DOHH2 (cell line): ENCODE measurements around the gene ALB.

ENCODE experiments used
- H3F3A ChIP-seq: fragments of 200-600 bp; sonication (generic), shearing (Covaris generic); 2 replicates; pipeline ENCODE4 v1.6.0; 2016; ENCODE audit warnings: antibody characterized with exemption, mild to moderate bottlenecking; ENCODE audit not compliant: control insufficient read depth, insufficient read depth
- H3K27ac ChIP-seq: fragments of 200-600 bp; sonication (generic); 2 replicates; pipeline ENCODE4 v1.5.1; 2014; ENCODE audit warnings: low read depth, mild to moderate bottlenecking, low read length, moderate library complexity
- H3K27me3 ChIP-seq: fragments of 200-600 bp; sonication (generic); 2 replicates; pipeline ENCODE4 v1.6.1; 2014; ENCODE audit warnings: mild to moderate bottlenecking, low read length, mixed read lengths; ENCODE audit not compliant: control insufficient read depth
- H3K36me3 ChIP-seq: fragments of 200-600 bp; sonication (generic); 2 replicates; pipeline ENCODE4 v1.6.1; 2014; ENCODE audit warnings: mild to moderate bottlenecking, low read length, moderate library complexity, mixed read lengths; ENCODE audit not compliant: control insufficient read depth
- H3K4me1 ChIP-seq: fragments of 200-600 bp; sonication (generic); 2 replicates; pipeline ENCODE4 v1.6.1; 2014; ENCODE audit warnings: mild to moderate bottlenecking, low read length, mixed read lengths; ENCODE audit not compliant: control insufficient read depth
- H3K4me2 ChIP-seq: fragments of 200-600 bp; sonication (generic); 2 replicates; pipeline ENCODE4 v1.6.0; 2014; ENCODE audit warnings: mild to moderate bottlenecking, low read length, moderate library complexity
- H3K4me3 ChIP-seq: fragments of 200-600 bp; sonication (generic); 2 replicates; pipeline ENCODE4 v1.5.1; 2014; ENCODE audit warnings: mild to moderate bottlenecking, low read length, mixed read lengths
- H3K79me2 ChIP-seq: fragments of 200-600 bp; sonication (generic); 2 replicates; pipeline ENCODE4 v1.6.1; 2014; ENCODE audit warnings: mild to moderate bottlenecking, low read length, mixed read lengths; ENCODE audit not compliant: control insufficient read depth
- H3K9me2 ChIP-seq: fragments of 200-600 bp; sonication (generic); replicated peaks from 2 replicates; pipeline ENCODE4 v1.6.1; 2014; ENCODE audit warnings: mild to moderate bottlenecking, low read length, mixed read lengths; ENCODE audit not compliant: control insufficient read depth
- H3K9me3 ChIP-seq: fragments of 200-600 bp; sonication (generic); 2 replicates; pipeline ENCODE4 v1.6.1; 2014; ENCODE audit warnings: antibody characterized with exemption, low read length, mixed read lengths; ENCODE audit not compliant: control insufficient read depth, insufficient read depth
- H4K20me1 ChIP-seq: fragments of 200-600 bp; sonication (generic); 2 replicates; pipeline ENCODE4 v1.6.0; 2014; ENCODE audit warnings: low read depth, mild to moderate bottlenecking, antibody characterized with exemption, low read length, moderate library complexity; ENCODE audit not compliant: control insufficient read depth, insufficient read depth
- CTCF ChIP-seq: fragments of 200-600 bp; sonication (generic); IDR thresholded peaks from one replicate; pipeline ENCODE4 v1.5.1; 2014; ENCODE audit warnings: antibody characterized with exemption, mild to moderate bottlenecking, low read depth, low read length; ENCODE audit not compliant: poor library complexity, severe bottlenecking
- EZH2phosphoT487 ChIP-seq: fragments of 200-600 bp; sonication (generic); IDR thresholded peaks from 2 replicates; pipeline ENCODE4 v1.6.1; 2017; ENCODE audit warnings: borderline replicate concordance, mild to moderate bottlenecking, antibody characterized with exemption, low read length, moderate library complexity, mixed read lengths

The ALB gene

DNA sequence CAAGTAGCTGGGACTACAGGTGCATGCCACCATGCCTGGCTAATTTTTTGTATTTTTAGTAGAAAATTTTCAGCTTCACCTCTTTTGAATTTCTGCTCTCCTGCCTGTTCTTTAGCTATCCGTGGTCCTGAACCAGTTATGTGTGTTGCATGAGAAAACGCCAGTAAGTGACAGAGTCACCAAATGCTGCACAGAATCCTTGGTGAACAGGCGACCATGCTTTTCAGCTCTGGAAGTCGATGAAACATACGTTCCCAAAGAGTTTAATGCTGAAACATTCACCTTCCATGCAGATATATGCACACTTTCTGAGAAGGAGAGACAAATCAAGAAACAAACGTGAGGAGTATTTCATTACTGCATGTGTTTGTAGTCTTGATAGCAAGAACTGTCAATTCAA lies 13.9 kb downstream of the ALB start:
- no peaks in the 10 kb centered on the region for H3K4me1 ChIP-seq
- H3K4me3 ChIP-seq: no peak overlapping the region
- H3K4me2 ChIP-seq: no peak overlapping the region
- no peaks in the 10 kb centered on the region for H3K9me3 ChIP-seq
- H3K27ac ChIP-seq: no peak overlapping the region
- H3K27me3 ChIP-seq: no peaks in the 10 kb centered on the region
- no peaks in the 10 kb centered on the region for H3K79me2 ChIP-seq
- TF ChIP-seq EZH2phosphoT487 (no peak), CTCF (no peak)
- H3K36me3 ChIP-seq: no peaks in the 10 kb centered on the region
- no peaks in the 10 kb centered on the region for H3K9me2 ChIP-seq
- H3F3A ChIP-seq: no peaks in the 10 kb centered on the region
- H4K20me1 ChIP-seq: no peaks in the 10 kb centered on the region

DNA sequence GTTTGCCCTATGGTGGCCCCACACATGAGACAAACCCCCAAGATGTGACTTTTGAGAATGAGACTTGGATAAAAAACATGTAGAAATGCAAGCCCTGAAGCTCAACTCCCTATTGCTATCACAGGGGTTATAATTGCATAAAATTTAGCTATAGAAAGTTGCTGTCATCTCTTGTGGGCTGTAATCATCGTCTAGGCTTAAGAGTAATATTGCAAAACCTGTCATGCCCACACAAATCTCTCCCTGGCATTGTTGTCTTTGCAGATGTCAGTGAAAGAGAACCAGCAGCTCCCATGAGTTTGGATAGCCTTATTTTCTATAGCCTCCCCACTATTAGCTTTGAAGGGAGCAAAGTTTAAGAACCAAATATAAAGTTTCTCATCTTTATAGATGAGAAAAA lies 14.6 kb downstream of the ALB start:
- Histone ChIP-seq H3F3A (no peaks in the 10 kb centered on the region), H3K27ac (no peak overlapping the region), H3K79me2 (no peaks in the 10 kb centered on the region)

GRCh38 chr4:73419106-73420038 lies 15.3 kb downstream of the ALB start:
- H3K9me2 ChIP-seq: no peaks in the 10 kb centered on the region
- no peak overlapping the region for H3K4me2 ChIP-seq
- no peaks in the 10 kb centered on the region for H3K27me3 ChIP-seq
- no peaks in the 10 kb centered on the region for H3K79me2 ChIP-seq
- no peak overlapping the region for H3K4me3 ChIP-seq
- no peaks in the 10 kb centered on the region for H4K20me1 ChIP-seq
- H3K36me3 ChIP-seq: no peaks in the 10 kb centered on the region
- no peak overlapping the region for H3K27ac ChIP-seq
- H3K9me3 ChIP-seq: no peaks in the 10 kb centered on the region
- TF ChIP-seq CTCF (no peak), EZH2phosphoT487 (no peak)
- H3F3A ChIP-seq: no peaks in the 10 kb centered on the region
- H3K4me1 ChIP-seq: no peaks in the 10 kb centered on the region

More for the DNA sequence above, 14.6 kb downstream of the ALB start:
- no peak for TF ChIP-seq CTCF
- no peak for TF ChIP-seq EZH2phosphoT487
- H3K4me3 ChIP-seq: no peak overlapping the region
- H3K36me3 ChIP-seq: no peaks in the 10 kb centered on the region
- H3K4me2 ChIP-seq: no peak overlapping the region
- no peaks in the 10 kb centered on the region for H3K4me1 ChIP-seq
- no peaks in the 10 kb centered on the region for H4K20me1 ChIP-seq
- H3K9me3 ChIP-seq: no peaks in the 10 kb centered on the region
- H3K27me3 ChIP-seq: no peaks in the 10 kb centered on the region
- H3K9me2 ChIP-seq: no peaks in the 10 kb centered on the region
